GM12874 (cell line): ENCODE measurements around the gene PCDHGB5.
"Not testable (repeated sequence)": the region's sequence is repeated elsewhere in the genome, so short reads cannot be mapped to it uniquely, and the experiment has no call there.

ENCODE experiments used
- TF ChIP-seq, protein P1 (sequence below): IDR thresholded peaks from 2 replicates; pipeline ENCODE4 v1.5.1; 2011; ENCODE audit warnings: low read depth, mild to moderate bottlenecking, control low read depth, low read length, moderate library complexity; ENCODE audit not compliant: insufficient read depth

PCDHGB5 gene

DNA sequence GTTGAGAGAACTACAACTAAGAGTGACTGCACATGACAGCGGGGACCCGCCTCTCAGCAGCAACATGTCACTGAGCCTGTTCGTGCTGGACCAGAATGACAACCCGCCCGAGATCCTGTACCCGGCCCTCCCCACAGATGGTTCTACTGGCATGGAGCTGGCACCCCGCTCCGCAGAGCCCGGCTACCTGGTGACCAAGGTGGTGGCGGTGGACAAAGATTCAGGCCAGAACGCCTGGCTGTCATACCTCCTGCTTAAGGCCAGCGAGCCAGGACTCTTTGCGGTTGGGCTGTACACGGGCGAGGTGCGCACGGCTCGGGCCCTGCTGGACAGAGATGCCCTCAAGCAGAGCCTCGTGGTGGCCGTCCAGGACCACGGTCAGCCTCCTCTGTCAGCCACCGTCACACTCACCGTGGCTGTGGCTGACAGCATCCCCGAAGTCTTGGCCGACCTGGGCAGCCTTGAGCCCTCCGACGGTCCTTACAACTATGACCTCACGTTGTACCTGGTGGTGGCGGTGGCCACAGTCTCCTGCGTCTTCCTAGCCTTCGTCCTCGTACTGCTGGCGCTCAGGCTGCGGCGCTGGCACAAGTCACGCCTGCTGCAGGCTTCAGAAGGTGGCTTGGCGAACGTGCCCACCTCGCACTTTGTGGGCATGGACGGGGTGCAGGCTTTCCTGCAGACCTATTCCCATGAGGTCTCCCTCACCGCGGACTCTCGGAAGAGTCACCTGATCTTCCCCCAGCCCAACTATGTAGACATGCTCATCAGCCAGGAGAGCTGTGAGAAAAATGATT is 13.1 kb upstream of the PCDHGB5 start:
- TF ChIP-seq, protein P1, sequence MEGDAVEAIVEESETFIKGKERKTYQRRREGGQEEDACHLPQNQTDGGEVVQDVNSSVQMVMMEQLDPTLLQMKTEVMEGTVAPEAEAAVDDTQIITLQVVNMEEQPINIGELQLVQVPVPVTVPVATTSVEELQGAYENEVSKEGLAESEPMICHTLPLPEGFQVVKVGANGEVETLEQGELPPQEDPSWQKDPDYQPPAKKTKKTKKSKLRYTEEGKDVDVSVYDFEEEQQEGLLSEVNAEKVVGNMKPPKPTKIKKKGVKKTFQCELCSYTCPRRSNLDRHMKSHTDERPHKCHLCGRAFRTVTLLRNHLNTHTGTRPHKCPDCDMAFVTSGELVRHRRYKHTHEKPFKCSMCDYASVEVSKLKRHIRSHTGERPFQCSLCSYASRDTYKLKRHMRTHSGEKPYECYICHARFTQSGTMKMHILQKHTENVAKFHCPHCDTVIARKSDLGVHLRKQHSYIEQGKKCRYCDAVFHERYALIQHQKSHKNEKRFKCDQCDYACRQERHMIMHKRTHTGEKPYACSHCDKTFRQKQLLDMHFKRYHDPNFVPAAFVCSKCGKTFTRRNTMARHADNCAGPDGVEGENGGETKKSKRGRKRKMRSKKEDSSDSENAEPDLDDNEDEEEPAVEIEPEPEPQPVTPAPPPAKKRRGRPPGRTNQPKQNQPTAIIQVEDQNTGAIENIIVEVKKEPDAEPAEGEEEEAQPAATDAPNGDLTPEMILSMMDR = no peak

DNA sequence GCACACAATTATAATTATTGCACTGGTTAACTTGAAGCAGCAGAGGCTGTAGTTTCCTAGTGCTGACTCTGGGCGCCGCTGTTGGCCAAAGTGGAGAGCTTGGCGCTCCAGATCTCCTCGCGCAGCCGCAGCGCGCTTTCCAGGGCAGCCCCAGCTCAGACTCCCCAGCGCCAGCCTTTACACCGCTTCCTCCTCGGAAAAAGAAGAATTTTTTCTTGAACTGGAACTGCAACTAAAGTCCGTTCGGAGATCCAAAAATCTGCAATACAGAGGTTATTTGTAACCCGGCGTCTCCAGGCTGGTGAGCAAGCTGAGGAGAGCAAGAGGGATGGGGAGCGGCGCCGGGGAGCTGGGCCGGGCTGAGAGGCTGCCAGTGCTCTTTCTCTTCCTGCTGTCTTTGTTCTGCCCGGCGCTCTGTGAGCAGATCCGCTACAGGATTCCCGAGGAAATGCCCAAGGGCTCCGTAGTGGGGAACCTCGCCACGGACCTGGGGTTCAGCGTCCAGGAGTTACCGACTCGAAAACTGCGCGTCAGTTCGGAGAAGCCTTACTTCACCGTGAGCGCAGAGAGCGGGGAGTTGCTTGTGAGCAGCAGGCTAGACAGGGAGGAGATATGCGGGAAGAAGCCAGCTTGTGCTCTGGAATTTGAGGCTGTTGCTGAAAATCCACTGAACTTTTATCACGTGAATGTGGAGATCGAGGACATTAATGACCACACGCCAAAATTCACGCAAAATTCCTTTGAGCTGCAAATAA is 10.0 kb upstream of the PCDHGB5 start, which contains the start of gene PCDHGB4:
Gene PCDHGB4, plus strand, starts transcription at position 142 of the 755 bp plus-strand sequence. Its CDS starts 187 bp downstream, at position 329.
- TF ChIP-seq, protein P1 = not testable (repeated sequence)

DNA sequence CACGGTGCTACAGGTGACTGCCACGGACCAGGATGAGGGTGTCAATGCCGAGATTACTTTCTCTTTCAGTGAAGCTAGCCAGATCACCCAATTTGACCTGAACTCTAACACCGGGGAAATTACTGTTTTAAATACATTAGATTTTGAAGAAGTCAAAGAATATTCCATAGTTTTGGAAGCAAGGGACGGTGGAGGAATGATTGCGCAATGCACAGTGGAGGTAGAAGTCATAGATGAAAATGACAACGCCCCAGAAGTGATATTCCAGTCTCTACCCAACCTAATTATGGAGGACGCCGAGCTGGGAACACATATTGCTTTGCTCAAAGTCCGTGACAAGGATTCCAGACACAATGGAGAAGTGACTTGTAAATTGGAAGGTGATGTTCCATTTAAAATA is 9.1 kb upstream of the PCDHGB5 start:
- TF ChIP-seq, protein P1 = no peak

DNA sequence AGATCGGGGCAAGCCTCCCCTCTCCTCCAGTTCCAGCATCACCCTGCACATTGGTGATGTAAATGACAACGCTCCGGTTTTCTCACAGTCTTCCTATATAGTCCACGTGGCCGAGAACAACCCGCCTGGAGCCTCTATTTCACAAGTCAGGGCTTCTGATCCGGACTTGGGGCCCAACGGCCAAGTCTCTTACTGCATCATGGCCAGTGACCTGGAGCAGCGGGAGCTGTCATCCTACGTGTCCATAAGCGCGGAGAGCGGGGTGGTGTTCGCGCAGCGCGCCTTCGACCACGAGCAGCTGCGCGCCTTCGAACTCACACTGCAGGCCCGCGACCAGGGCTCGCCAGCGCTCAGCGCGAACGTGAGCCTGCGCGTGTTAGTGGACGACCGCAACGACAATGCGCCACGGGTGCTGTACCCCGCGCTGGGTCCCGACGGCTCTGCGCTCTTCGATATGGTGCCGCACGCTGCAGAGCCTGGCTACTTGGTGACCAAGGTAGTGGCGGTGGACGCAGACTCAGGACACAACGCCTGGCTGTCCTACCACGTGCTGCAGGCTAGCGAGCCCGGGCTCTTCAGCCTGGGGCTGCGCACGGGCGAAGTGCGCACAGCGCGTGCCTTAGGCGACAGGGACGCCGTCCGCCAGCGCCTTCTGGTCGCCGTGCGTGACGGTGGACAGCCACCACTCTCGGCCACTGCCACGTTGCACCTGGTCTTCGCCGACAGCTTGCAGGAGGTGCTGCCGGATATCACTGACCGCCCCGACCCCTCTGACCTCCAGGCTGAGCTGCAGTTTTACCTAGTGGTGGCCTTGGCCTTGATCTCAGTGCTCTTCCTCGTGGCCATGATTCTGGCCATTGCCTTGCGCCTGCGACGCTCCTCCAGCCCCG is 8.3 kb upstream of the PCDHGB5 start:
- TF ChIP-seq, protein P1 = no peak

DNA sequence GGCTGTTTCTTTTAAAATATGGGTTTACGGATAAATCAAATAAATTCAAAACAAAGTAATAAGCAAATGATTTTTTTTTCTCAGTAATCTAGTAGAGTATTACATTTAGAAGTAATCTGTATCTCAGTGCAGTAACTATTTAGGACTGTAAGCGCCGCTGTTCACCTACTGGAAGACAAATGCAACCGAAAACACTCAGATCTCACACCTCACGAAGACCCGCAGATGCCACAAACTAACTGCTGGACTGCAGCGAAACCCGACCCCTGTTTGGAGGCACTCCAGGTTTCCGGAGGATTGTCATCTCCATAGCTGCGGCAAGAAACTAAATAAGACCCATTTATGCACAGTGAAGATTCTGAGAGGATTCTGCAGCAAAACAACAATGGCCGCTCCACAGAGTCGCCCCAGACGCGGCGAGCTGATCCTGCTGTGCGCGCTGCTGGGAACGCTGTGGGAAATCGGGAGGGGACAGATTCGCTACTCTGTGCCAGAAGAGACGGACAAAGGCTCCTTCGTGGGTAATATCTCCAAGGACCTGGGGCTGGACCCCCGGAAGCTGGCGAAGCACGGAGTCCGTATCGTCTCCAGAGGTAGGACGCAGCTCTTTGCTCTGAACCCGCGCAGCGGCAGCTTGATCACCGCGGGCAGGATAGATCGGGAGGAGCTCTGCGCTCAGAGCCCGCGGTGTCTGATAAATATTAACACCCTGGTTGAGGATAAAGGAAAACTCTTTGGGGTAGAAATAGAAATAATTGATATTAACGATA is 5.1 kb upstream of the PCDHGB5 start, which contains the start of gene PCDHGA8:
Gene PCDHGA8, plus strand, starts transcription at position 205 of the 770 bp plus-strand sequence. Its CDS starts 181 bp downstream, at position 386.
- TF ChIP-seq, protein P1 = no peak

DNA sequence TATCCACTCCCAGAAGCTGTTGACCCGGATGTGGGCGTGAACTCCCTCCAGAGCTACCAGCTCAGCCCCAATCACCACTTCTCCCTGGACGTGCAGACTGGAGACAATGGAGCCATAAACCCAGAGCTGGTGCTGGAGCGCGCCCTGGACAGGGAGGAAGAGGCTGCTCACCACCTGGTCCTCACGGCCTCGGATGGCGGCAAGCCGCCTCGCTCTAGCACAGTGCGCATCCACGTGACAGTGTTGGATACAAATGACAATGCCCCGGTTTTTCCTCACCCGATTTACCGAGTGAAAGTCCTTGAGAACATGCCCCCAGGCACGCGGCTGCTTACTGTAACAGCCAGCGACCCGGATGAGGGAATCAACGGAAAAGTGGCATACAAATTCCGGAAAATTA is 4.5 kb upstream of the PCDHGB5 start:
- TF ChIP-seq, protein P1 = no peak
